ENCODE data around the gene C10orf71. TPM values are rescaled to one million over a fixed set of nuclear protein-coding genes. Genes with fewer than 3 reads are reported as not detected.

The C10orf71 gene
- total RNA-seq, 1 experiment from 2014 or later: not detected

GRCh38 chr10:49278497-49278981, 20.4 kb upstream of the C10orf71 start:
- Histone ChIP-seq H3K9me3 (no peaks in the 10 kb centered on the region), H3K4me1 (no peaks in the 10 kb centered on the region), H3K27me3 (replicated peaks; ENCODE audit: control insufficient read depth, insufficient read depth, low read length) (no peaks in the 10 kb centered on the region; the same call in 1 of the 2 replicates), H3K36me3 (ENCODE audit: control insufficient read depth, insufficient read depth, low read length) (no peaks in the 10 kb centered on the region), H3K4me3 (ENCODE audit: low read depth, low read length) (no peak overlapping the region)
- ChIA-PET CTCF (no interaction called here), POLR2A (no interaction called here)
- Mint-ChIP-seq H3K36me3 (ENCODE audit: insufficient read depth, unreplicated experiment) (no peaks in the 10 kb centered on the region), H3K27me3 (ENCODE audit: insufficient read depth, unreplicated experiment) (peaks cover 42% of the 10 kb centered on the region), H3K27ac (ENCODE audit: unreplicated experiment) (no peak overlapping the region), H3K4me3 (ENCODE audit: unreplicated experiment) (no peak overlapping the region), H3K9me3 (ENCODE audit: unreplicated experiment) (no peaks in the 10 kb centered on the region), H3K4me1 (ENCODE audit: low read depth, unreplicated experiment) (no peaks in the 10 kb centered on the region)
- DNase-seq: no peak
- no peak for TF ChIP-seq CTCF (IDR thresholded peaks at IDR 0.05; ENCODE audit: insufficient read depth in 1 of 2, low read depth in 1 of 2, low read length in 1 of 2, severe bottlenecking in 1 of 2, unreplicated experiment in 1 of 2)
- intact Hi-C loops (cut with micrococcal nuclease; ENCODE audit: unreplicated experiment): no loop called here
- BruUV-seq (replicated peaks): no TSS peak

DNA sequence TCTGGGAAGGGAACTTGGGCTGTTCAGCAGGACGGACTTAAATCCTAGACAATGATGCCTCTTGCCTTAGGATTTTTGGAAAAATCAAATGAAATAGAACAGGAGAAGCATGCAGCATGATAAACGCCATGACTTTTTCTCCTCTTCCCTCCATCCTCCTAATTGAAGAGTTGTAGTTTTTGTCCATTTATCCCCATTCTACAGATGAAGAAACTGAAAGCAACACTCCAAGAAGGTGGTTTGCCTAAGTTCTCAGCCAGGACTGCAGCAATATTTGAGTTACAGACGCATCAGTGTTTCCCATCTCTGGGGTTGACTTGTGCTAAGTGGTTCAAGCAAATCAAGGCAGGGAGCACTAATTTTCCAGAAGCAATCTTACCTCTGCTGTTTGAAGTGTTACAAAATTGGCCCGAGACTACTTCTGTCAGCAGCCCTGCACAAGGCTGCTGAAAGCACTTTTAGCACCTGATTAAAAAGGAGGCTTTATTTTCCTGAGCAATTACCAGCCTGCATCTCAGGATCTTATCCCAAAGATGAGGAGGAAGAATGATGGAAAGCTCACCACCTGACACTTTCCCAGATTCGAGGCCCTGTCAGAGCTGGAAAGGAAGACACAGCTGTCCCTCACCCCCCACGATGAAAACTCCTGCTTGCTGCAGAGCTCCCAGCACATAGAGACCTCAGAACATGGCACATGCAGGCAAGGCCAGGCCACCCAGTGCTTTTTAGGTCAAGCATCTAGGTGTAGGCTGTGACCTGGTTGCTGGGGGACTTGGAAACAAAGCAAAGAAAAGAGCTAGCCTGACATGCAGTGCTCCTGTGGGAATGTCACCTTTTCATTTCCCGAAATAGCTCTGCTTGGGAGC, 19.7 kb upstream of the C10orf71 start:
- Mint-ChIP-seq H3K4me1 (ENCODE audit: low read depth, unreplicated experiment) (no peaks in the 10 kb centered on the region), H3K27ac (ENCODE audit: unreplicated experiment) (no peak overlapping the region), H3K4me3 (ENCODE audit: unreplicated experiment) (no peak overlapping the region), H3K9me3 (ENCODE audit: unreplicated experiment) (no peaks in the 10 kb centered on the region), H3K27me3 (ENCODE audit: insufficient read depth, unreplicated experiment) (peaks cover 46% of the 10 kb centered on the region), H3K36me3 (ENCODE audit: insufficient read depth, unreplicated experiment) (no peaks in the 10 kb centered on the region)
- intact Hi-C loops (cut with micrococcal nuclease; ENCODE audit: unreplicated experiment): no loop called here
- Histone ChIP-seq H3K4me3 (ENCODE audit: low read depth, low read length) (no peak overlapping the region), H3K4me1 (no peaks in the 10 kb centered on the region), H3K9me3 (no peaks in the 10 kb centered on the region), H3K27me3 (replicated peaks; ENCODE audit: control insufficient read depth, insufficient read depth, low read length) (no peaks in the 10 kb centered on the region; the same call in 1 of the 2 replicates), H3K36me3 (ENCODE audit: control insufficient read depth, insufficient read depth, low read length) (no peaks in the 10 kb centered on the region)
- ChIA-PET POLR2A (no interaction called here), CTCF (no interaction called here)
- BruUV-seq (replicated peaks): no TSS peak
- DNase-seq: no peak
- no peak for TF ChIP-seq CTCF (IDR thresholded peaks at IDR 0.05; ENCODE audit: insufficient read depth in 1 of 2, low read depth in 1 of 2, low read length in 1 of 2, severe bottlenecking in 1 of 2, unreplicated experiment in 1 of 2)

DNA sequence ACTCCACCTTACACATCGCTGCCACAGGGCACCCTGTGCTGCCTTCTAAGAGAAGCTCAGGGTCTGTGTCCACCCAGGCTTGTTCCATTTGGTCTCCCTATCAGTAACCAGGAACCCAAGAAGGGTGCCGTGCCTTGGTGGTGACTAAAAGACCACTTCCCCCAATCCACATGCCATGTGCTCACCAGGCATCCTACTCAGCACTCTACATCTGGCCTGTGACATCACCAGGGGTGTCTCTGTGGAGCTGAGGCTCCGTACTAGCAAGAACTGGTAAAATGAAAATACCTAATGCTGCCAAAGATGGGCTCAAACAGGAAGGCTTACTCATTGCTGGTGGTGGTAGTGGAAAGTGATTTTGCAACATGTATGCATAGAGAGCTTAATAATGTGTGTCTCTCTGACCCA, 19.0 kb upstream of the C10orf71 start:
- DNase-seq: no peak
- H3K27ac Mint-ChIP-seq (ENCODE audit: unreplicated experiment): no peak overlapping the region
- Histone ChIP-seq H3K36me3 (ENCODE audit: control insufficient read depth, insufficient read depth, low read length) (no peaks in the 10 kb centered on the region), H3K9me3 (no peaks in the 10 kb centered on the region), H3K4me3 (ENCODE audit: low read depth, low read length) (no peak overlapping the region), H3K27me3 (replicated peaks; ENCODE audit: control insufficient read depth, insufficient read depth, low read length) (no peaks in the 10 kb centered on the region; the same call in 1 of the 2 replicates), H3K4me1 (no peaks in the 10 kb centered on the region)
- intact Hi-C loops (cut with micrococcal nuclease; ENCODE audit: unreplicated experiment): no loop called here
- no peaks in the 10 kb centered on the region for H3K9me3 Mint-ChIP-seq (ENCODE audit: unreplicated experiment)
- ChIA-PET POLR2A (no interaction called here), CTCF (no interaction called here)
- H3K4me1 Mint-ChIP-seq (ENCODE audit: low read depth, unreplicated experiment): no peaks in the 10 kb centered on the region
- H3K4me3 Mint-ChIP-seq (ENCODE audit: unreplicated experiment): no peak overlapping the region
- H3K27me3 Mint-ChIP-seq (ENCODE audit: insufficient read depth, unreplicated experiment): peaks cover 49% of the 10 kb centered on the region
- TF ChIP-seq CTCF (IDR thresholded peaks at IDR 0.05; ENCODE audit: insufficient read depth in 1 of 2, low read depth in 1 of 2, low read length in 1 of 2, severe bottlenecking in 1 of 2, unreplicated experiment in 1 of 2): no peak
- no peaks in the 10 kb centered on the region for H3K36me3 Mint-ChIP-seq (ENCODE audit: insufficient read depth, unreplicated experiment)
- BruUV-seq (replicated peaks): no TSS peak

All from Caco-2 (cell line).